Peyer's patch (tissue), 4 donors: ENCODE results near the gene TAS2R14. TPM values are rescaled to one million over a fixed set of nuclear protein-coding genes. Genes with fewer than 3 reads are reported as not detected.

ENCODE experiments used
- DNase-seq, 3 donors: peaks; one replicate each; pipeline ENCODE4 v3.0.0-alpha.2; 2017 to 2019
- H3K27ac ChIP-seq, 4 donors: fragments of 200-600 bp; sonication (generic); one replicate each; pipeline ENCODE4 v1.5.1; 2016 to 2019
- H3K27me3 ChIP-seq, 2 donors: fragments of 200-600 bp; sonication (generic); one replicate each; pipeline ENCODE4 v1.5.1; 2019
- H3K36me3 ChIP-seq, 3 donors: fragments of 200-600 bp; sonication (generic); one replicate each; pipeline ENCODE4 v1.5.1; 2016 to 2019
- H3K4me1 ChIP-seq, 4 donors: fragments of 200-600 bp; sonication (generic); one replicate each; pipeline ENCODE4 v1.5.1; 2016 to 2019
- H3K4me3 ChIP-seq, 4 donors: fragments of 200-600 bp; sonication (generic); 1 replicate in 3 of 4; 2 replicates in 1 of 4; pipeline ENCODE4 v1.5.1; 2016 to 2019; ENCODE audit warnings: mild to moderate bottlenecking in 1 of 4
- H3K9me3 ChIP-seq, 4 donors: fragments of 200-600 bp; sonication (generic); one replicate each; pipeline ENCODE4 v1.5.1; 2016 to 2019; ENCODE audit warnings: mild to moderate bottlenecking in 1 of 4
- CTCF ChIP-seq, 6 experiments: fragments of 450-650 bp in 4 of 6; fragments of 200-600 bp in 2 of 6; sonication (generic) in 1 of 6; IDR thresholded peaks; one replicate each; pipeline ENCODE4 v1.5.1; 2017 to 2019; ENCODE audit warnings: antibody characterized with exemption in 6 of 6, mild to moderate bottlenecking in 3 of 6, moderate library complexity in 1 of 6
- POLR2A ChIP-seq, 2 donors: fragments of 450-650 bp; IDR thresholded peaks; one replicate each; pipeline ENCODE4 v1.5.1; 2017; ENCODE audit warnings: antibody characterized with exemption in 2 of 2, mild to moderate bottlenecking in 2 of 2, moderate library complexity in 2 of 2
- total RNA-seq, 4 donors: library from RNA; depleted of rRNA; stranded (reverse); fragments of >200 nt; gene quantifications; one replicate each; pipeline ENCODE4 v1.1.0, GENCODE V29; 2016

The TAS2R14 gene
- total RNA-seq, 4 donors from 2014 or later = 3.4 to 5.1 (median 4.8) TPM; not detected in 1

- no peak overlapping the region for H3K4me3 ChIP-seq
- no peaks in the 10 kb centered on the region for H3K9me3 ChIP-seq
- no peak for DNase-seq
- no peaks in the 10 kb centered on the region for H3K4me1 ChIP-seq
- TF ChIP-seq POLR2A (IDR thresholded peaks at IDR 0.05) (no peak), CTCF (IDR thresholded peaks at IDR 0.05) (no peak)
- H3K27me3 ChIP-seq = no peaks in the 10 kb centered on the region
- H3K27ac ChIP-seq = no peak overlapping the region
- H3K36me3 ChIP-seq = no peaks in the 10 kb centered on the region
Measured at GRCh38 chr12:10891937-10892336, 47.1 kb downstream of the TAS2R14 start.

- Histone ChIP-seq H3K27ac (no peak overlapping the region), H3K9me3 (no peaks in the 10 kb centered on the region), H3K4me3 (no peak overlapping the region), H3K36me3 (no peaks in the 10 kb centered on the region), H3K27me3 (no peaks in the 10 kb centered on the region), H3K4me1 (no peaks in the 10 kb centered on the region)
- no peak for DNase-seq
- TF ChIP-seq CTCF (IDR thresholded peaks at IDR 0.05) (no peak), POLR2A (IDR thresholded peaks at IDR 0.05) (no peak)
Measured at GRCh38 chr12:10889226-10889625, 49.8 kb downstream of the TAS2R14 start.

Other genes with a start within 250 kb of the TAS2R14 start
- 100 to 1,000 TPM in 3 of 4 donors, 10 to 100 TPM in 1; 77.1 to 291 (median 151) TPM for gene YBX3, start 215.9 kb downstream of the TAS2R14 start, total RNA-seq
- not detected for gene TAS2R7, start 136.6 kb downstream of the TAS2R14 start, total RNA-seq
- gene TAS2R8, start 132.0 kb downstream of the TAS2R14 start, total RNA-seq = not detected
- not detected for gene TAS2R9, start 129.1 kb downstream of the TAS2R14 start, total RNA-seq
- not detected for gene TAS2R10, start 112.9 kb downstream of the TAS2R14 start, total RNA-seq
- gene PRR4, start 89.8 kb downstream of the TAS2R14 start, total RNA-seq = 10 to 100 TPM in 1 of 4 donors, 1 to 10 TPM in 2, not detected in 1; 5.4 to 10.2 (median 5.8) TPM
- 10 to 100 TPM; 42.5 to 98.2 (median 47.7) TPM for gene PRH1, start 55.0 kb downstream of the TAS2R14 start, total RNA-seq
- 1 to 10 TPM in 3 of 4 donors, not detected in 1; 1.8 to 7.9 (median 7.2) TPM for gene TAS2R13, start 29.7 kb downstream of the TAS2R14 start, total RNA-seq
- not detected for gene PRH2, start 10.0 kb downstream of the TAS2R14 start, total RNA-seq
- gene TAS2R50, start 47.6 kb upstream of the TAS2R14 start, total RNA-seq = 1 to 10 TPM in 3 of 4 donors, not detected in 1; 1.6 to 3.9 (median 1.9) TPM
- gene TAS2R20, start 59.0 kb upstream of the TAS2R14 start, total RNA-seq = 1 to 10 TPM; 3.5 to 9.1 (median 4.7) TPM
- gene TAS2R19, start 83.4 kb upstream of the TAS2R14 start, total RNA-seq = 10 to 100 TPM in 2 of 4 donors, 1 to 10 TPM in 2; 3.2 to 14.9 (median 8.2) TPM
- gene TAS2R31, start 92.1 kb upstream of the TAS2R14 start, total RNA-seq = 10 to 100 TPM in 2 of 4 donors, 1 to 10 TPM in 2; 8.1 to 20.6 (median 11.1) TPM
- 1 to 10 TPM in 3 of 4 donors, not detected in 1; 3.2 to 6.1 (median 4.2) TPM for gene TAS2R46, start 123.0 kb upstream of the TAS2R14 start, total RNA-seq
- gene TAS2R43, start 153.1 kb upstream of the TAS2R14 start, total RNA-seq = 1 to 10 TPM; 2.1 to 7.4 (median 5.7) TPM
- gene TAS2R30, start 195.4 kb upstream of the TAS2R14 start, total RNA-seq = 10 to 100 TPM in 2 of 4 donors, 1 to 10 TPM in 2; 6.2 to 12.9 (median 10.4) TPM
- gene SMIM10L1, start 231.9 kb upstream of the TAS2R14 start, total RNA-seq = 1 to 10 TPM; 5.8 to 7.9 (median 7.0) TPM
- not detected for gene TAS2R42, start 247.7 kb upstream of the TAS2R14 start, total RNA-seq